Body of pancreas (tissue), 4 donors: Measurements from ENCODE around the gene CDK14.

Experiments used
- CTCF ChIP-seq, 7 experiments: fragments of 450-650 bp in 4 of 7; fragments of 200-600 bp in 3 of 7; sonication (generic) in 3 of 7; IDR thresholded peaks; one replicate each; pipeline ENCODE4 v1.5.1; 2016 to 2019; ENCODE audit warnings: antibody characterized with exemption in 7 of 7
- POLR2A ChIP-seq, 3 donors: fragments of 450-650 bp; IDR thresholded peaks; one replicate each; pipeline ENCODE4 v1.6.1; 2016; ENCODE audit warnings: antibody characterized with exemption in 3 of 3, mild to moderate bottlenecking in 2 of 3

GRCh38 chr7:91047636-91048035 is 451.5 kb downstream of the CDK14 start:
- no peak for TF ChIP-seq CTCF (IDR thresholded peaks at IDR 0.05)
- no peak for TF ChIP-seq POLR2A (IDR thresholded peaks at IDR 0.05)
